ENCODE measurements around the gene HNMT.

The HNMT gene

DNA sequence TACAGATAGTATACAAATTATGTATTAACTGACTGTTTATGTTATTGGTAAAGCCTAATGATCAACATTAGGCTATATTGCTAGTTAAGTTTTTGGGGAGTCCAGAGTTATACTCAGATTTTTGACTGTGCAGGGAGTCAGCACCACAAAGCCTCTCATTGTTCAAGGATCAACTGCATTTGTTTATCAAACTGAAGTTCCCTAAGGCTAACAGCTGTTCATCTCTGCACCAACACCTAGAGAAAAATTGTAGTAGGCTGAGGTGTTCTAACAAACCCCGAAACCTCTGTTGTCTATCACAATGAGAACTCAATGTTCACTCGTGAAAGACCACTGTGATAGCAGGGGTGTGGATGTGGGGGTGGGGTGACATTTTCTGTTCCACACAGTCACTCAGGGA is 97.7 kb downstream of the HNMT start:
- DNase-seq: no peak

DNA sequence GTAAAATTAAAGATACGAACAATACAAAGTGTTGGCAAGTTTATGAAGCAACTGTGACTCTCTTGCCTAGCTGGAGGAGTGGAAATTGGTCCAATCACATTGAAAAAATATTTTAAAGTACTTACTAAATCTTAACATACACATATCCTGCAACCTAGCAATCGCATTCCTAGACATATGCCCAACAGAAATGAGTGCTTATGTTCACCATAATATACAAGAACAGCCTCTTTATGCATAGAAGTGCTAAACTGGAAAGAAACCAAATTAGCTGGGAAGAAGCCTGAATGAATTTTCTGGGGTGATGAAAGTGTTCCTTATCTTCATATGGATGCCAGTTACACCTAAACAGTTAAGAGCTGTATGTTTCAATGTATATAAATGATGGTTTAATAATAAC is 98.9 kb downstream of the HNMT start:
- no peak for DNase-seq

Data from NCI-H2029 (cell line).